Left ventricle myocardium inferior (tissue), 1 donor: Measurements from ENCODE around the gene SAE1. TPM values are rescaled to one million over a fixed set of nuclear protein-coding genes. Genes with fewer than 3 reads are reported as not detected.
A peak's percentile ranks its signal among the peaks of the same experiment; 100 is the strongest.

Experiments used
- DNase-seq: peaks from one replicate; pipeline ENCODE4 v3.0.0-alpha.2; 2020
- H3K27ac ChIP-seq: fragments of 200-600 bp; replicated peaks from 2 replicates; pipeline ENCODE4 v1.8.0; 2021
- H3K27me3 ChIP-seq: fragments of 200-600 bp; 2 replicates; pipeline ENCODE4 v1.8.0; 2021; ENCODE audit warnings: low read depth
- H3K36me3 ChIP-seq: fragments of 200-600 bp; 2 replicates; pipeline ENCODE4 v1.8.0; 2021
- H3K4me1 ChIP-seq: fragments of 200-600 bp; 2 replicates; pipeline ENCODE4 v1.8.0; 2021
- H3K4me3 ChIP-seq: fragments of 200-600 bp; 2 replicates; pipeline ENCODE4 v1.8.0; 2021; ENCODE audit warnings: mild to moderate bottlenecking, moderate library complexity
- H3K9me3 ChIP-seq: fragments of 200-600 bp; replicated peaks from 2 replicates; pipeline ENCODE4 v1.8.0; 2021
- CTCF ChIP-seq: fragments of 200-600 bp; IDR thresholded peaks from 2 replicates; pipeline ENCODE4 v1.8.0; 2021; ENCODE audit warnings: antibody characterized with exemption, mild to moderate bottlenecking, borderline replicate concordance
- intact Hi-C: fragments of 100-400 bp; cut with micrococcal nuclease; formaldehyde crosslinking; loops from one replicate; pipeline ENCODE4 v1.11.0; 2022
- total RNA-seq: library from RNA; stranded (reverse); fragmentation: NEBNext Ultra II Directional; extraction: Animal tissue kit (Norgen Biotek cat#: 25700); gene quantifications from one replicate; pipeline ENCODE4 v1.2.1, GENCODE V29; 2021
- donor health status: DM: no; HTN: yes; CAD: no; lungs with severe emphysema.

SAE1 gene
- total RNA-seq, 1 donor from 2014 or later = 42.5 TPM

- H3K9me3 ChIP-seq = no peaks in the 10 kb centered on the region
- intact Hi-C loops = no loop called here
- no peaks in the 10 kb centered on the region for H3K27me3 ChIP-seq
- TF ChIP-seq CTCF = no peak
- H3K36me3 ChIP-seq = peaks cover 88% of the 10 kb centered on the region
- no peak for DNase-seq
- peaks cover 18% of the 10 kb centered on the region for H3K4me1 ChIP-seq
- no peak overlapping the region for H3K27ac ChIP-seq
- H3K4me3 ChIP-seq = no peak overlapping the region
These were observed 40.8 kb upstream of the SAE1 start for GRCh38 chr19:47089767-47090350.

GRCh38 chr19:47093254-47093653, 37.4 kb upstream of the SAE1 start:
- H3K36me3 ChIP-seq = peaks cover 55% of the 10 kb centered on the region
- H3K27ac ChIP-seq = peak overlapping the region; percentile 80
- TF ChIP-seq CTCF = no peak
- H3K9me3 ChIP-seq = no peaks in the 10 kb centered on the region
- peaks cover 52% of the 10 kb centered on the region for H3K4me1 ChIP-seq
- H3K27me3 ChIP-seq = no peaks in the 10 kb centered on the region
- H3K4me3 ChIP-seq = no peak overlapping the region
- intact Hi-C loops = no loop called here
- no peak for DNase-seq

GRCh38 chr19:47093841-47094240, 36.8 kb upstream of the SAE1 start:
- no peaks in the 10 kb centered on the region for H3K9me3 ChIP-seq
- H3K27ac ChIP-seq = peak overlapping the region; percentile 80
- H3K36me3 ChIP-seq = peaks cover 49% of the 10 kb centered on the region
- DNase-seq = no peak
- H3K27me3 ChIP-seq = no peaks in the 10 kb centered on the region
- intact Hi-C loops = no loop called here
- TF ChIP-seq CTCF = no peak
- peaks cover 58% of the 10 kb centered on the region for H3K4me1 ChIP-seq
- H3K4me3 ChIP-seq = no peak overlapping the region

GRCh38 chr19:47094557-47095475, 35.8 kb upstream of the SAE1 start:
- Histone ChIP-seq H3K9me3 (no peaks in the 10 kb centered on the region), H3K4me1 (peaks cover 67% of the 10 kb centered on the region), H3K27me3 (no peaks in the 10 kb centered on the region), H3K36me3 (peaks cover 39% of the 10 kb centered on the region), H3K27ac (peak overlapping the region; percentile 80), H3K4me3 (no peak overlapping the region)
- DNase-seq = no peak
- TF ChIP-seq CTCF = no peak
- intact Hi-C loops = no loop called here

GRCh38 chr19:47095476-47096099, 35.0 kb upstream of the SAE1 start:
- H3K4me1 ChIP-seq = peaks cover 70% of the 10 kb centered on the region

More at GRCh38 chr19:47095476-47096099, 35.0 kb upstream of the SAE1 start:
- no peaks in the 10 kb centered on the region for H3K9me3 ChIP-seq
- peak overlapping the region; percentile 80 for H3K27ac ChIP-seq
- intact Hi-C loops = no loop called here
- TF ChIP-seq CTCF = no peak
- no peak overlapping the region for H3K4me3 ChIP-seq
- peaks cover 31% of the 10 kb centered on the region for H3K36me3 ChIP-seq
- no peak for DNase-seq
- H3K27me3 ChIP-seq = no peaks in the 10 kb centered on the region
